Measurements from ENCODE around the gene ERBIN. TPM values are rescaled to one million over a fixed set of nuclear protein-coding genes. Genes with fewer than 3 reads are reported as not detected.

Gene ERBIN
- total and polyA plus RNA-seq, 2 of the 8 experiments (the other 6 are each of a cell fraction or from before 2014, with no cell fraction given): 7.7 to 33.2 TPM

DNA sequence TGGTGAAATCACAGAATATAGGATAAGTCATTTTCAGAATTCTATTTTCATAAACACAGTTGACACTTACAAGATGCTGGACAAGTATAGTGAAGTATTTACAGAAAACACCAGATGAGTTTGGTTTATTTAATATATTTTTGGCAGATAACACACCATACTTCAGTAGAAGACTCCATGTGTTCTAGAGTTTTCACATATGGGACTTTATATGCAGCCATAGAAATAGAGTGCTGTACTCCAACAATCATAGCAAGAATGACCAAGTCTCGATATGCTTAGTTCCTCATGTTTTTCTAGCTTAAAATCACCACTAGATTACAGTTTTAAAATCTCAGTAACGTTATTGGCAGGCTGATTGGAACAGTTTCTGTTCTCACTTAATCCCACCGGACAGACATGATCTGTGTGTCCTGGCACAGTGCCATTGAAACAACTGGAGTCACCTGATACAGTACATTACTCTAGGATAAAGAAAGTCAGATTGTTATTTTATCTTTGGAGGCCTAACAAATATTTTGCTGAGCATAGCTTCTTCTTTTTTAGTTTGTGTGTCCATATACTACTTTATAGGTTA lies 45.8 kb upstream of the ERBIN start:
- ChIA-PET POLR2A (ENCODE audit: partially characterized antibody) (no interaction called here), CTCF (ENCODE audit: partially characterized antibody) (interaction anchor here (0.8 kb wide), 1 partner anchor 9 kb away, joined by 3 read pairs; no protein-coding TSS in a partner anchor)
- Histone ChIP-seq H2BK15ac (ENCODE audit: low read length) (no peak overlapping the region), H3K23ac (ENCODE audit: insufficient read length) (no peak overlapping the region), H3K36me3 (ENCODE audit: control insufficient read depth in 2 of 4, insufficient read depth in 4 of 4, low read length in 3 of 4) (no peaks in the 10 kb centered on the region), H2BK12ac (ENCODE audit: low read depth, low read length) (no peak overlapping the region), H3K27me3 (replicated peaks in 1 of 4; ENCODE audit: control insufficient read depth in 3 of 4, extremely low read depth in 1 of 4, insufficient read depth in 3 of 4, low read length in 3 of 4) (no peaks in the 10 kb centered on the region), H2BK120ac (replicated peaks; ENCODE audit: low read depth, low read length) (no peak overlapping the region), H3K4me2 (ENCODE audit: insufficient read depth in 1 of 2, low read depth in 2 of 2, low read length in 2 of 2) (no peak overlapping the region), H4K8ac (ENCODE audit: extremely low read depth, insufficient read depth, low read length) (no peak overlapping the region), H3K14ac (ENCODE audit: insufficient read length) (no peak overlapping the region), H4K20me1 (replicated peaks in 1 of 2; ENCODE audit: control insufficient read depth in 1 of 2, insufficient read depth in 2 of 2, low read length in 2 of 2) (no peaks in the 10 kb centered on the region), H2AFZ (ENCODE audit: low read length) (no peak overlapping the region), H3K56ac (replicated peaks; ENCODE audit: insufficient read length, low read depth, low read length) (no peak overlapping the region), H3K4me1 (replicated peaks in 1 of 4; ENCODE audit: control insufficient read depth in 3 of 4, insufficient read depth in 4 of 4, low read length in 3 of 4) (peaks cover 0 to 2% (median 0%) of the 10 kb centered on the region in 4 experiments; a peak in 1 of 7 replicates), H3K9me3 (ENCODE audit: insufficient read depth in 2 of 2, low read depth in 1 of 2, low read length in 1 of 2) (no peaks in the 10 kb centered on the region), H3K79me1 (ENCODE audit: low read depth, low read length) (no peaks in the 10 kb centered on the region), H4K91ac (replicated peaks; ENCODE audit: insufficient read length, low read length) (no peak overlapping the region), H2AK5ac (ENCODE audit: low read depth, low read length) (no peak overlapping the region), H2BK20ac (ENCODE audit: low read length) (no peak overlapping the region), H3K79me2 (ENCODE audit: control insufficient read depth in 1 of 2, insufficient read depth in 2 of 2, low read length in 2 of 2) (no peaks in the 10 kb centered on the region), H3K4me3 (ENCODE audit: extremely low read depth in 1 of 4, insufficient read depth in 2 of 4, low read depth in 3 of 4, low read length in 4 of 4) (no peak overlapping the region), H4K5ac (ENCODE audit: insufficient read length, low read depth, low read length) (no peak overlapping the region), H2BK5ac (ENCODE audit: low read depth, low read length) (no peak overlapping the region), H3K27ac (ENCODE audit: low read depth, low read length) (no peak overlapping the region), H3K4ac (replicated peaks; ENCODE audit: insufficient read length, low read depth, low read length) (no peak overlapping the region), H3K9ac (replicated peaks in 1 of 4; ENCODE audit: extremely low read depth in 1 of 4, low read depth in 3 of 4, low read length in 3 of 4) (no peak overlapping the region), H3K18ac (ENCODE audit: extremely low read depth, low read length) (no peak overlapping the region), H3K23me2 (ENCODE audit: low read depth, low read length) (peaks cover 1% of the 10 kb centered on the region; the same call in 1 of the 2 replicates)
- DNase-seq (ENCODE audit: low read depth in 1 of 2, low spot score in 2 of 2) (no peak), FAIRE-seq (no peak)
- TF ChIP-seq GTF2F1 (IDR thresholded peaks at IDR 0.05; ENCODE audit: borderline replicate concordance, low read depth, low read length): no peak
- no peak for TF ChIP-seq RBBP5 (IDR thresholded peaks at IDR 0.05; ENCODE audit: borderline replicate concordance, low read depth, low read length)
- TF ChIP-seq SP2 (IDR thresholded peaks at IDR 0.05; ENCODE audit: low read length): no peak
- WGBS, 2 experiments (ENCODE audit: extremely low coverage in 1 of 2, insufficient coverage in 1 of 2, insufficient read length in 1 of 2, insufficient replicate concordance in 2 of 2, low coverage in 1 of 2, low lambda C conversion rate in 2 of 2, missing lambda C conversion rate in 1 of 2): 92% methylated on average over 3 of the region's 3 CpGs; no CpG with 5 or more reads in 1 of the 2 experiments
